A549 (cell line): Measurements from ENCODE around the gene CEBPZ. TPM values are rescaled to one million over a fixed set of nuclear protein-coding genes. Genes with fewer than 3 reads are reported as not detected.

ENCODE experiments used
- ATAC-seq, 2 experiments: fragments of 200-7000 bp in 1 of 2; fragments of >200 bp in 1 of 2; cut with Nextera tagmentation in 1 of 2; cut with Tn5 transposase in 1 of 2; 3 replicates each; pipeline versions ENCODE4 v1.8.0 to v1.9.1; 2018 to 2020; ENCODE audit warnings: mild to moderate bottlenecking in 1 of 2, moderate library complexity in 1 of 2
- CTCF ChIA-PET: fragments of 300-600 bp; sonication (Branson Sonifier 250); formaldehyde crosslinking; extraction: SDS; loops from one replicate; lab custom pipeline; 2021; ENCODE audit warnings: antibody characterized with exemption, inconsistent platforms; lab: Yijun Ruan, JAX
- POLR2A ChIA-PET: fragments of 350-600 bp; formaldehyde crosslinking; extraction: SDS; loops from one replicate; lab custom pipeline; 2021; ENCODE audit warnings: antibody characterized with exemption, inconsistent platforms; lab: Yijun Ruan, JAX
- DNase-seq, 2 experiments: peaks; one replicate each; pipeline versions ENCODE4 v3.0.0 to v3.0.0-alpha.2; 2011 to 2016; ENCODE audit warnings: low read depth in 1 of 2, low spot score in 1 of 2
- FAIRE-seq: peaks from 2 replicates; lab custom pipeline; 2011; peaks lifted over from hg19 to GRCh38; lab: Jason Lieb, UNC
- H3K27ac ChIP-seq, 2 experiments: fragments of >200 bp; sonication (Bioruptor Twin); formaldehyde crosslinking; 3 replicates each; pipeline ENCODE4 v1.5.1; 2016 to 2017
- H3K4me1 ChIP-seq: fragments of >200 bp; sonication (Bioruptor Twin); formaldehyde crosslinking; 3 replicates; pipeline ENCODE4 v1.6.1; 2016
- H3K4me2 ChIP-seq: fragments of >200 bp; sonication (Bioruptor Twin); formaldehyde crosslinking; 3 replicates; pipeline ENCODE4 v1.6.1; 2016
- H3K4me3 ChIP-seq: fragments of >200 bp; sonication (Bioruptor Twin); formaldehyde crosslinking; 3 replicates; pipeline ENCODE4 v1.5.1; 2016
- H3K9me3 ChIP-seq: fragments of >200 bp; sonication (Bioruptor Twin); formaldehyde crosslinking; 3 replicates; pipeline ENCODE4 v1.6.1; 2016
- CBX8 ChIP-seq: fragments of 200-600 bp; sonication (generic); IDR thresholded peaks from 2 replicates; pipeline ENCODE4 v1.6.1; 2016
- CEBPB ChIP-seq, 2 experiments: fragments of >200 bp in 1 of 2; sonication (Bioruptor Twin) in 1 of 2; formaldehyde crosslinking in 1 of 2; IDR thresholded peaks; 2 replicates each; pipeline ENCODE4 v1.6.1; 2012 to 2016
- CHD4 ChIP-seq: fragments of 200-600 bp; sonication (generic); IDR thresholded peaks from 2 replicates; pipeline ENCODE4 v1.6.1; 2016; ENCODE audit warnings: antibody characterized with exemption, mild to moderate bottlenecking, borderline replicate concordance
- EHF ChIP-seq: fragments of 250-450 bp; sonication (Bioruptor Pico); IDR thresholded peaks from 2 replicates; pipeline ENCODE4 v1.5.0; 2020; ENCODE audit warnings: mild to moderate bottlenecking
- FOSB ChIP-seq: fragments of 250-450 bp; sonication (Bioruptor Pico); IDR thresholded peaks from 2 replicates; pipeline ENCODE4 v1.5.0; 2020; ENCODE audit warnings: mild to moderate bottlenecking, moderate library complexity
- FOSL2 ChIP-seq, 2 experiments: fragments of 450-650 bp in 1 of 2; fragments of >200 bp in 1 of 2; sonication (Bioruptor Twin) in 1 of 2; formaldehyde crosslinking; IDR thresholded peaks; 2 replicates each; pipeline versions ENCODE4 v1.5.0 to v1.6.1; 2016 to 2020; ENCODE audit warnings: mild to moderate bottlenecking in 1 of 2, moderate library complexity in 1 of 2
- FOXS1 ChIP-seq: fragments of 250-450 bp; sonication (Bioruptor Pico); IDR thresholded peaks from 2 replicates; pipeline ENCODE4 v1.5.0; 2020; ENCODE audit warnings: mild to moderate bottlenecking, moderate library complexity
- HES2 ChIP-seq: fragments of >200 bp; sonication (Bioruptor Twin); formaldehyde crosslinking; IDR thresholded peaks from 2 replicates; pipeline ENCODE4 v1.6.1; 2016
- HEYL ChIP-seq: fragments of 250-450 bp; sonication (Bioruptor Pico); IDR thresholded peaks from 2 replicates; pipeline ENCODE4 v1.8.0; 2021; ENCODE audit warnings: mild to moderate bottlenecking, moderate library complexity
- HOXA7 ChIP-seq: fragments of 250-450 bp; sonication (Bioruptor Pico); IDR thresholded peaks from 2 replicates; pipeline ENCODE4 v1.5.0; 2020; ENCODE audit warnings: mild to moderate bottlenecking, moderate library complexity
- HOXB13 ChIP-seq: fragments of 250-450 bp; sonication (Bioruptor Pico); IDR thresholded peaks from 2 replicates; pipeline ENCODE4 v1.5.0; 2020; ENCODE audit warnings: low read depth, mild to moderate bottlenecking, moderate library complexity
- HOXB5 ChIP-seq: fragments of 250-450 bp; sonication (Bioruptor Pico); IDR thresholded peaks from 2 replicates; pipeline ENCODE4 v1.5.0; 2020; ENCODE audit warnings: mild to moderate bottlenecking, moderate library complexity
- JUN ChIP-seq, 2 experiments: fragments of >200 bp; sonication (Bioruptor Twin); formaldehyde crosslinking; IDR thresholded peaks; 2 replicates in 1 of 2; 3 replicates in 1 of 2; pipeline ENCODE4 v1.6.1; 2016 to 2017
- MAFK ChIP-seq: fragments of 450-650 bp; IDR thresholded peaks from 2 replicates; pipeline ENCODE4 v1.6.1; 2014; ENCODE audit not compliant: partially characterized antibody
- REST ChIP-seq: fragments of 200-600 bp; sonication (generic); IDR thresholded peaks from 2 replicates; pipeline ENCODE4 v1.6.1; 2016; ENCODE audit warnings: antibody characterized with exemption, mild to moderate bottlenecking, moderate library complexity
- RFX5 ChIP-seq: fragments of 450-650 bp; IDR thresholded peaks from 2 replicates; pipeline ENCODE4 v1.7.1; 2014; ENCODE audit warnings: antibody characterized with exemption, mild to moderate bottlenecking, moderate library complexity
- SMC3 ChIP-seq: fragments of >200 bp; sonication (Bioruptor Twin); formaldehyde crosslinking; IDR thresholded peaks from 3 replicates; pipeline ENCODE4 v1.6.1; 2018; ENCODE audit warnings: inconsistent platforms
- ZFP36 ChIP-seq: fragments of 450-650 bp; IDR thresholded peaks from 2 replicates; pipeline ENCODE4 v1.6.1; 2014; ENCODE audit warnings: borderline replicate concordance; ENCODE audit not compliant: partially characterized antibody
- ZNF302 ChIP-seq: fragments of 250-450 bp; sonication (Bioruptor Pico); IDR thresholded peaks from 2 replicates; pipeline ENCODE4 v1.9.0; 2021; ENCODE audit warnings: inconsistent platforms, mild to moderate bottlenecking, moderate library complexity
- ZSCAN20 ChIP-seq: fragments of 250-450 bp; sonication (Bioruptor Pico); IDR thresholded peaks from 2 replicates; pipeline ENCODE4 v1.8.0; 2022; ENCODE audit warnings: mild to moderate bottlenecking, moderate library complexity
- WGBS: methylation state at CpG from one replicate; pipeline ENCODE4 v1.1.6; 2017; ENCODE audit errors: missing lambda C conversion rate; 5-methylcytosine and 5-hydroxymethylcytosine counted together
- polyA plus RNA-seq, 4 experiments: library from polyadenylated mRNA; depleted of rRNA in 3 of 4; stranded (reverse); fragments of >200 nt; fragmentation: RNase III in 1 of 4; extraction: RNeasy Plus Mini Kit Qiagen cat#74134 plus additional on column Dnase treatment in 1 of 4; gene quantifications; 2 replicates in 3 of 4; 3 replicates in 1 of 4; pipeline ENCODE4 v1.2.3, GENCODE V29; 2011 to 2017

The CEBPZ gene
- polyA plus RNA-seq, 2 of the 4 experiments (the other 2 are of a cell fraction), result 70.9 to 71.5 TPM

- FAIRE-seq, result peak; percentile 13
- no peaks in the 10 kb centered on the region for H3K9me3 ChIP-seq
- WGBS, result 85% methylated on average over 4 of the region's 4 CpGs
- POLR2A ChIA-PET, result interaction anchor here (0.7 kb wide), 1 partner anchor 13 kb away, joined by 3 read pairs; the partner anchor contains the start of genes CEBPZ and NDUFAF7
- H3K4me3 ChIP-seq, result no peak overlapping the region
- no peak for DNase-seq
- no peaks in the 10 kb centered on the region for H3K4me1 ChIP-seq
- TF ChIP-seq HOXB13 (CRISPR knock-in tag) (no peak), HEYL (CRISPR knock-in tag) (no peak), HES2 (no peak), FOXS1 (no peak), MAFK (no peak), CBX8 (no peak), ZNF302 (CRISPR knock-in tag) (no peak), FOSB (CRISPR knock-in tag) (no peak), HOXB5 (no peak), ZSCAN20 (CRISPR knock-in tag) (no peak), ZFP36 (no peak), EHF (CRISPR knock-in tag) (no peak), SMC3 (no peak)
- no peak overlapping the region for H3K27ac ChIP-seq
- H3K4me2 ChIP-seq, result no peak overlapping the region
- no peak for ATAC-seq
- CTCF ChIA-PET, result interaction anchor here (1.6 kb wide), 1 partner anchor 10 kb away, joined by 4 read pairs; no protein-coding TSS in a partner anchor
Observed at GRCh38 chr2:37244017-37244416, 12.6 kb upstream of the CEBPZ start.

GRCh38 chr2:37243435-37243834 is 12.0 kb upstream of the CEBPZ start:
- Histone ChIP-seq H3K4me2 (no peak overlapping the region), H3K9me3 (no peaks in the 10 kb centered on the region), H3K4me3 (no peak overlapping the region), H3K4me1 (no peaks in the 10 kb centered on the region), H3K27ac (no peak overlapping the region)
- no peak for FAIRE-seq
- ChIA-PET CTCF (interaction anchor here (1.6 kb wide), 1 partner anchor 9 kb away, joined by 4 read pairs; no protein-coding TSS in a partner anchor), POLR2A (no interaction called here)
- no peak for TF ChIP-seq FOSL2 (IDR thresholded peaks at IDR 0.05)
- TF ChIP-seq FOSL2 (CRISPR knock-in tag; IDR thresholded peaks at IDR 0.05), result no peak
- no peak for TF ChIP-seq JUN (IDR thresholded peaks at IDR 0.05)
- no peak for TF ChIP-seq RFX5
- no peak for TF ChIP-seq SMC3
- no peak for TF ChIP-seq CEBPB (IDR thresholded peaks at IDR 0.05)
- TF ChIP-seq HEYL (CRISPR knock-in tag), result no peak
- TF ChIP-seq HOXB13 (CRISPR knock-in tag), result no peak
- no peak for TF ChIP-seq REST
- TF ChIP-seq CHD4, result no peak
- TF ChIP-seq EHF (CRISPR knock-in tag), result no peak
- no peak for TF ChIP-seq HOXA7 (CRISPR knock-in tag)
- 82% methylated on average over 4 of the region's 4 CpGs for WGBS
- no peak for ATAC-seq
- DNase-seq, result no peak
